Activated CD4-positive, alpha-beta T cell treated with anti-CD3 and anti-CD28 coated beads, Interleukin-2, amount 10 ng/mL, durations not matched to agents 7 days and 5 days (primary cell): ENCODE measurements around the gene CHAF1B. TPM values are rescaled to one million over a fixed set of nuclear protein-coding genes. Genes with fewer than 3 reads are reported as not detected.
"Not testable (repeated sequence)": the region's sequence is repeated elsewhere in the genome, so short reads cannot be mapped to it uniquely, and the experiment has no call there.

ENCODE experiments used
- CTCF ChIA-PET: fragments of 350-600 bp; sonication (Branson Sonifier 250); formaldehyde crosslinking; loops from one replicate; lab custom pipeline; 2021; ENCODE audit warnings: antibody characterized with exemption; lab: Charles Lee
- POLR2A ChIA-PET: fragments of 350-600 bp; sonication (Branson Sonifier 250); formaldehyde crosslinking; loops from one replicate; lab custom pipeline; 2021; ENCODE audit warnings: antibody characterized with exemption; lab: Charles Lee
- DNase-seq: peaks from one replicate; pipeline ENCODE4 v3.0.0-alpha.2; 2020
- H3K27ac Mint-ChIP-seq: one replicate; pipeline ENCODE4 v1.8.0; 2021; ENCODE audit warnings: mild to moderate bottlenecking, moderate library complexity, mixed read lengths
- H3K27me3 Mint-ChIP-seq: one replicate; pipeline ENCODE4 v1.8.0; 2021; ENCODE audit warnings: mixed read lengths
- H3K36me3 Mint-ChIP-seq: one replicate; pipeline ENCODE4 v1.8.0; 2021; ENCODE audit warnings: low read depth, mixed read lengths
- H3K4me1 Mint-ChIP-seq: one replicate; pipeline ENCODE4 v1.8.0; 2021; ENCODE audit warnings: mixed read lengths
- H3K4me3 Mint-ChIP-seq: one replicate; pipeline ENCODE4 v1.8.0; 2021; ENCODE audit warnings: mild to moderate bottlenecking, moderate library complexity, mixed read lengths
- H3K9me3 Mint-ChIP-seq: one replicate; pipeline ENCODE4 v1.8.0; 2021; ENCODE audit warnings: mixed read lengths
- total RNA-seq, 2 experiments: library from RNA; stranded (reverse); gene quantifications; one replicate each; pipeline ENCODE4 v1.2.3, GENCODE V29; 2021

Gene CHAF1B
- total RNA-seq, 2 experiments from 2014 or later: 25.3 to 25.6 TPM

- Mint-ChIP-seq H3K27ac (no peak overlapping the region), H3K36me3 (peaks cover 64% of the 10 kb centered on the region), H3K4me1 (peaks cover 4% of the 10 kb centered on the region), H3K4me3 (no peak overlapping the region), H3K27me3 (no peaks in the 10 kb centered on the region), H3K9me3 (no peaks in the 10 kb centered on the region)
- ChIA-PET CTCF (interaction anchor here (0.6 to 1.2 kb wide), 2 partner anchors 15 to 18 kb away, joined by 3 read pairs; no protein-coding TSS in a partner anchor), POLR2A (no interaction called here)
- DNase-seq: no peak
These were observed 16.0 kb upstream of the CHAF1B start for GRCh38 chr21:36369064-36369685.

GRCh38 chr21:36375994-36376393 is 9.2 kb upstream of the CHAF1B start:
- ChIA-PET CTCF (no interaction called here), POLR2A (no interaction called here)
- Mint-ChIP-seq H3K27ac (no peak overlapping the region), H3K36me3 (peaks cover 38% of the 10 kb centered on the region), H3K4me1 (no peaks in the 10 kb centered on the region), H3K27me3 (no peaks in the 10 kb centered on the region), H3K9me3 (no peaks in the 10 kb centered on the region), H3K4me3 (no peak overlapping the region)
- DNase-seq: no peak

GRCh38 chr21:36377391-36377842 is 7.8 kb upstream of the CHAF1B start:
- H3K4me3 Mint-ChIP-seq: no peak overlapping the region
- no peak overlapping the region for H3K27ac Mint-ChIP-seq
- H3K4me1 Mint-ChIP-seq: no peaks in the 10 kb centered on the region
- POLR2A ChIA-PET: no interaction called here
- CTCF ChIA-PET: interaction anchor here (0.6 to 1.0 kb wide), 2 partner anchors 8 to 18 kb away, joined by 3 to 5 read pairs; partner anchors contain the start of gene CHAF1B
- H3K27me3 Mint-ChIP-seq: no peaks in the 10 kb centered on the region
- no peak for DNase-seq
- H3K36me3 Mint-ChIP-seq: peaks cover 29% of the 10 kb centered on the region
- no peaks in the 10 kb centered on the region for H3K9me3 Mint-ChIP-seq

GRCh38 chr21:36379251-36379650 is 5.9 kb upstream of the CHAF1B start:
- peaks cover 24% of the 10 kb centered on the region for H3K36me3 Mint-ChIP-seq
- no peaks in the 10 kb centered on the region for H3K4me1 Mint-ChIP-seq
- ChIA-PET POLR2A (no interaction called here), CTCF (no interaction called here)
- no peaks in the 10 kb centered on the region for H3K9me3 Mint-ChIP-seq
- H3K27ac Mint-ChIP-seq: no peak overlapping the region
- no peak overlapping the region for H3K4me3 Mint-ChIP-seq
- H3K27me3 Mint-ChIP-seq: no peaks in the 10 kb centered on the region
- DNase-seq: no peak

GRCh38 chr21:36381841-36382589 is 3.2 kb upstream of the CHAF1B start:
- Mint-ChIP-seq H3K36me3 (peaks cover 16% of the 10 kb centered on the region), H3K9me3 (no peaks in the 10 kb centered on the region), H3K4me3 (no peak overlapping the region), H3K4me1 (peaks cover 12% of the 10 kb centered on the region), H3K27me3 (no peaks in the 10 kb centered on the region), H3K27ac (peak overlapping the region; percentile 43)
- POLR2A ChIA-PET: no interaction called here
- DNase-seq: no peak
- CTCF ChIA-PET: interaction anchor here (0.6 to 1.4 kb wide), 2 partner anchors 9 to 1142 kb away, joined by 3 to 4 read pairs; no protein-coding TSS in a partner anchor

GRCh38 chr21:36382722-36383121 is 2.5 kb upstream of the CHAF1B start:
- H3K27ac Mint-ChIP-seq, H3K9me3 Mint-ChIP-seq, DNase-seq, POLR2A ChIA-PET, H3K27me3 Mint-ChIP-seq, H3K4me3 Mint-ChIP-seq: not testable (repeated sequence)
- CTCF ChIA-PET: interaction anchor here (0.6 to 1.4 kb wide), 2 partner anchors 8 to 1141 kb away, joined by 3 to 4 read pairs; no protein-coding TSS in a partner anchor
- peaks cover 13% of the 10 kb centered on the region for H3K36me3 Mint-ChIP-seq
- H3K4me1 Mint-ChIP-seq: peaks cover 18% of the 10 kb centered on the region

- Mint-ChIP-seq H3K27ac (peak overlapping the region; percentile 41), H3K4me1 (peaks cover 28% of the 10 kb centered on the region), H3K9me3 (no peaks in the 10 kb centered on the region), H3K36me3 (peaks cover 22% of the 10 kb centered on the region), H3K27me3 (no peaks in the 10 kb centered on the region), H3K4me3 (peak overlapping the region; percentile 36)
- ChIA-PET CTCF (interaction anchor here (0.9 to 1.3 kb wide), 2 partner anchors 8 to 32 kb away, joined by 3 read pairs; no protein-coding TSS in a partner anchor), POLR2A (no interaction called here)
- no peak for DNase-seq
These were observed 333 bp upstream of the CHAF1B start for GRCh38 chr21:36384885-36385232.

- H3K4me1 Mint-ChIP-seq: peaks cover 28% of the 10 kb centered on the region
- H3K4me3 Mint-ChIP-seq: peak overlapping the region; percentile 85
- H3K27me3 Mint-ChIP-seq: no peaks in the 10 kb centered on the region
- no peak for DNase-seq
- CTCF ChIA-PET: interaction anchor here (0.7 to 1.3 kb wide), 3 partner anchors 9 to 232 kb away, joined by 3 read pairs; no protein-coding TSS in a partner anchor
- no peaks in the 10 kb centered on the region for H3K9me3 Mint-ChIP-seq
- peak overlapping the region; percentile 92 for H3K27ac Mint-ChIP-seq
- POLR2A ChIA-PET: no interaction called here
- H3K36me3 Mint-ChIP-seq: peaks cover 24% of the 10 kb centered on the region
These were observed 945 bp downstream of the CHAF1B start for GRCh38 chr21:36386031-36386642.

- Mint-ChIP-seq H3K9me3 (no peaks in the 10 kb centered on the region), H3K36me3 (peaks cover 36% of the 10 kb centered on the region), H3K27ac (no peak overlapping the region), H3K27me3 (no peaks in the 10 kb centered on the region), H3K4me1 (peaks cover 28% of the 10 kb centered on the region), H3K4me3 (no peak overlapping the region)
- ChIA-PET POLR2A (interaction anchor here (0.5 kb wide), 1 partner anchor 1124 kb away, joined by 3 read pairs; no protein-coding TSS in a partner anchor), CTCF (interaction anchor here (0.7 to 1.7 kb wide), 3 partner anchors 11 to 72 kb away, joined by 3 to 5 read pairs (median 3); no protein-coding TSS in a partner anchor)
- no peak for DNase-seq
These were observed 2.9 kb downstream of the CHAF1B start for GRCh38 chr21:36388096-36388495.

- H3K27me3 Mint-ChIP-seq: no peaks in the 10 kb centered on the region
- POLR2A ChIA-PET: interaction anchor here (0.5 kb wide), 1 partner anchor 1123 kb away, joined by 3 read pairs; no protein-coding TSS in a partner anchor
- CTCF ChIA-PET: interaction anchor here (0.7 to 1.7 kb wide), 2 partner anchors 10 to 73 kb away, joined by 3 to 5 read pairs; no protein-coding TSS in a partner anchor
- no peak overlapping the region for H3K4me3 Mint-ChIP-seq
- H3K9me3 Mint-ChIP-seq: no peaks in the 10 kb centered on the region
- H3K27ac Mint-ChIP-seq: no peak overlapping the region
- peaks cover 39% of the 10 kb centered on the region for H3K36me3 Mint-ChIP-seq
- peaks cover 28% of the 10 kb centered on the region for H3K4me1 Mint-ChIP-seq
- no peak for DNase-seq
These were observed 3.6 kb downstream of the CHAF1B start for GRCh38 chr21:36388835-36389234.

GRCh38 chr21:36391649-36392048 is 6.5 kb downstream of the CHAF1B start:
- H3K4me3 Mint-ChIP-seq, CTCF ChIA-PET, DNase-seq, H3K27ac Mint-ChIP-seq, POLR2A ChIA-PET, H3K9me3 Mint-ChIP-seq, H3K27me3 Mint-ChIP-seq: not testable (repeated sequence)
- H3K36me3 Mint-ChIP-seq: peaks cover 50% of the 10 kb centered on the region
- H3K4me1 Mint-ChIP-seq: peaks cover 19% of the 10 kb centered on the region

GRCh38 chr21:36395353-36396111 is 10.3 kb downstream of the CHAF1B start:
- POLR2A ChIA-PET: interaction anchor here (0.6 kb wide), 1 partner anchor 44 kb away, joined by 15 read pairs; no protein-coding TSS in a partner anchor
- no peaks in the 10 kb centered on the region for H3K9me3 Mint-ChIP-seq
- H3K27me3 Mint-ChIP-seq: no peaks in the 10 kb centered on the region
- H3K4me3 Mint-ChIP-seq: no peak overlapping the region
- no peaks in the 10 kb centered on the region for H3K4me1 Mint-ChIP-seq
- CTCF ChIA-PET: interaction anchor here (0.7 kb wide), 1 partner anchor 603 kb away, joined by 3 read pairs; no protein-coding TSS in a partner anchor
- peaks cover 50% of the 10 kb centered on the region for H3K36me3 Mint-ChIP-seq
- DNase-seq: no peak
- peak overlapping the region; percentile 42 for H3K27ac Mint-ChIP-seq
